ENCODE measurements around the gene GAPVD1.

Gene GAPVD1

GRCh38 chr9:125293134-125293533, 31.5 kb downstream of the GAPVD1 start:
- no peak for DNase-seq (ENCODE audit: extremely low read depth, insufficient read length)
- H3K4me3 ChIP-seq (replicated peaks; ENCODE audit: low read depth, low read length): no peak overlapping the region
- H3K27me3 ChIP-seq (replicated peaks; ENCODE audit: control insufficient read depth, insufficient read depth, low read length): no peaks in the 10 kb centered on the region
- H3K36me3 ChIP-seq (ENCODE audit: control insufficient read depth, insufficient read depth, low read length): peaks cover 1% of the 10 kb centered on the region
- no peak for TF ChIP-seq CTCF (IDR thresholded peaks at IDR 0.05; ENCODE audit: insufficient read depth, low read length, poor library complexity, severe bottlenecking)

- Histone ChIP-seq H3K27me3 (replicated peaks; ENCODE audit: control insufficient read depth, insufficient read depth, low read length) (no peaks in the 10 kb centered on the region), H3K4me3 (replicated peaks; ENCODE audit: low read depth, low read length) (no peak overlapping the region), H3K36me3 (ENCODE audit: control insufficient read depth, insufficient read depth, low read length) (peaks cover 1% of the 10 kb centered on the region)
- no peak for TF ChIP-seq CTCF (IDR thresholded peaks at IDR 0.05; ENCODE audit: insufficient read depth, low read length, poor library complexity, severe bottlenecking)
- DNase-seq (ENCODE audit: extremely low read depth, insufficient read length): no peak
Measured at GRCh38 chr9:125295657-125296056, 34.0 kb downstream of the GAPVD1 start.

- no peak for DNase-seq (ENCODE audit: extremely low read depth, insufficient read length)
- Histone ChIP-seq H3K36me3 (ENCODE audit: control insufficient read depth, insufficient read depth, low read length) (peaks cover 4% of the 10 kb centered on the region), H3K4me3 (replicated peaks; ENCODE audit: low read depth, low read length) (no peak overlapping the region), H3K27me3 (replicated peaks; ENCODE audit: control insufficient read depth, insufficient read depth, low read length) (no peaks in the 10 kb centered on the region)
- no peak for TF ChIP-seq CTCF (IDR thresholded peaks at IDR 0.05; ENCODE audit: insufficient read depth, low read length, poor library complexity, severe bottlenecking)
Measured at GRCh38 chr9:125296843-125297372, 35.3 kb downstream of the GAPVD1 start.

DNA sequence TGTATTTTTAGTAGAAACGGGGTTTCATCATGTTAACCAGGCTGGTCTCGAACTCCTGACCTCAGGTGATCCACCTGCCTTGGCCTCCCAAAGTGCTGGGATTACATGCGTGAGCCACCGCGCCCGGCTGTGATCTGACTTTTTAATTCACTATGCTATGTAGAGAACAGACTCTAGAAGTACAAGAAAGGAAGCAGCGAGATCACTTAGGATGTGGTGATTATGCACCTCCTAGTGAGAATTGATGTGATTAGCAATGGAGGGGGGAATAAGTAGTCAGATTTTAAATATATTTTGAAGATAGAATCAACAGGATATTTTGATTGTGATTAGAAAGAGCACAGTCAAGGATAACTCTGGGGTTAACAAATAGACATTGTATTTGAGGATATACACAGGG, 36.3 kb downstream of the GAPVD1 start:
- Histone ChIP-seq H3K27me3 (replicated peaks; ENCODE audit: control insufficient read depth, insufficient read depth, low read length) (no peaks in the 10 kb centered on the region), H3K4me3 (replicated peaks; ENCODE audit: low read depth, low read length) (no peak overlapping the region), H3K36me3 (ENCODE audit: control insufficient read depth, insufficient read depth, low read length) (peaks cover 4% of the 10 kb centered on the region)
- DNase-seq (ENCODE audit: extremely low read depth, insufficient read length): no peak
- no peak for TF ChIP-seq CTCF (IDR thresholded peaks at IDR 0.05; ENCODE audit: insufficient read depth, low read length, poor library complexity, severe bottlenecking)

GRCh38 chr9:125302241-125302640, 40.6 kb downstream of the GAPVD1 start:
- no peak for DNase-seq (ENCODE audit: extremely low read depth, insufficient read length)
- no peak for TF ChIP-seq CTCF (IDR thresholded peaks at IDR 0.05; ENCODE audit: insufficient read depth, low read length, poor library complexity, severe bottlenecking)
- Histone ChIP-seq H3K4me3 (replicated peaks; ENCODE audit: low read depth, low read length) (no peak overlapping the region), H3K27me3 (replicated peaks; ENCODE audit: control insufficient read depth, insufficient read depth, low read length) (no peaks in the 10 kb centered on the region), H3K36me3 (ENCODE audit: control insufficient read depth, insufficient read depth, low read length) (peaks cover 8% of the 10 kb centered on the region)

- H3K36me3 ChIP-seq (ENCODE audit: control insufficient read depth, insufficient read depth, low read length): peaks cover 8% of the 10 kb centered on the region
Measured at GRCh38 chr9:125304273-125304672, 42.6 kb downstream of the GAPVD1 start.

More at GRCh38 chr9:125304273-125304672, 42.6 kb downstream of the GAPVD1 start:
- no peak for TF ChIP-seq CTCF (IDR thresholded peaks at IDR 0.05; ENCODE audit: insufficient read depth, low read length, poor library complexity, severe bottlenecking)
- no peak overlapping the region for H3K4me3 ChIP-seq (replicated peaks; ENCODE audit: low read depth, low read length)
- no peaks in the 10 kb centered on the region for H3K27me3 ChIP-seq (replicated peaks; ENCODE audit: control insufficient read depth, insufficient read depth, low read length)
- DNase-seq (ENCODE audit: extremely low read depth, insufficient read length): no peak
